ENCODE measurements around the gene ACP5.
A peak's percentile ranks its signal among the peaks of the same experiment; 100 is the strongest.
"Not testable (repeated sequence)": the region's sequence is repeated elsewhere in the genome, so short reads cannot be mapped to it uniquely, and the experiment has no call there.

The ACP5 gene

GRCh38 chr19:11577451-11578257 is at the start of gene ACP5:
Gene ACP5 (minus strand): TSS chr19:11577645. CDS start chr19:11577317, 328 bp downstream.
- Histone ChIP-seq H3K79me2 (ENCODE audit: low read length) (no peaks in the 10 kb centered on the region), H3K4me3 (ENCODE audit: low read length) (no peak within 1 kb of the TSS), H3K4me1 (ENCODE audit: low read length) (peaks cover 27% of the 10 kb centered on the region), H4K20me1 (ENCODE audit: insufficient read depth, low read length) (no peaks in the 10 kb centered on the region), H3K27me3 (ENCODE audit: low read depth, low read length) (peaks cover 18% of the 10 kb centered on the region), H3K27ac (ENCODE audit: low read length) (no peak within 1 kb of the TSS), H3K36me3 (replicated peaks; ENCODE audit: low read depth, low read length) (no peaks in the 10 kb centered on the region), H3K9ac (ENCODE audit: low read length) (no peak within 1 kb of the TSS), H3K9me3 (ENCODE audit: insufficient read depth, low read length) (no peaks in the 10 kb centered on the region), H3K4me2 (ENCODE audit: low read length) (no peak within 1 kb of the TSS), H2AFZ (ENCODE audit: low read depth, low read length) (no peak within 1 kb of the TSS)
- TF ChIP-seq EZH2phosphoT487 (IDR thresholded peaks at IDR 0.05; ENCODE audit: low read depth) (no peak), CTCF (IDR thresholded peaks at IDR 0.05; ENCODE audit: low read depth, low read length) (no peak)

GRCh38 chr19:11626252-11626651 is 48.8 kb upstream of the ACP5 start:
- Histone ChIP-seq H3K4me1 (ENCODE audit: low read length) (peaks cover 29% of the 10 kb centered on the region), H3K27ac (ENCODE audit: low read length) (no peak overlapping the region), H4K20me1 (ENCODE audit: insufficient read depth, low read length) (no peaks in the 10 kb centered on the region), H3K9ac (ENCODE audit: low read length) (no peak overlapping the region), H3K79me2 (ENCODE audit: low read length) (no peaks in the 10 kb centered on the region), H3K27me3 (ENCODE audit: low read depth, low read length) (peaks cover 3% of the 10 kb centered on the region; the same call in 1 of the 2 replicates), H3K36me3 (replicated peaks; ENCODE audit: low read depth, low read length) (no peaks in the 10 kb centered on the region), H3K9me3 (ENCODE audit: insufficient read depth, low read length) (no peaks in the 10 kb centered on the region), H3K4me2 (ENCODE audit: low read length) (peak overlapping the region; percentile 86), H2AFZ (ENCODE audit: low read depth, low read length) (no peak overlapping the region), H3K4me3 (ENCODE audit: low read length) (peak overlapping the region; percentile 43)
- no peak for TF ChIP-seq EZH2phosphoT487 (IDR thresholded peaks at IDR 0.05; ENCODE audit: low read depth)
- TF ChIP-seq CTCF (IDR thresholded peaks at IDR 0.05; ENCODE audit: low read depth, low read length) = no peak

- Histone ChIP-seq H3K4me1 (ENCODE audit: low read length) (peaks cover 29% of the 10 kb centered on the region), H3K27me3 (ENCODE audit: low read depth, low read length) (peaks cover 3% of the 10 kb centered on the region; the same call in 1 of the 2 replicates), H3K9me3 (ENCODE audit: insufficient read depth, low read length) (no peaks in the 10 kb centered on the region), H3K4me3 (ENCODE audit: low read length) (peak overlapping the region; percentile 76), H3K36me3 (replicated peaks; ENCODE audit: low read depth, low read length) (peaks cover 19% of the 10 kb centered on the region), H3K9ac (ENCODE audit: low read length) (peak overlapping the region; percentile 28; the same call in 1 of the 2 replicates), H3K79me2 (ENCODE audit: low read length) (no peaks in the 10 kb centered on the region), H4K20me1 (ENCODE audit: insufficient read depth, low read length) (0 out of 2 replicates have a peak, but pooled peaks cover 3% of the 10 kb centered on the region), H3K4me2 (ENCODE audit: low read length) (peak overlapping the region; percentile 86), H2AFZ (ENCODE audit: low read depth, low read length) (no peak overlapping the region), H3K27ac (ENCODE audit: low read length) (no peak overlapping the region)
- TF ChIP-seq EZH2phosphoT487 (IDR thresholded peaks at IDR 0.05; ENCODE audit: low read depth) (no peak), CTCF (IDR thresholded peaks at IDR 0.05; ENCODE audit: low read depth, low read length) (no peak)
Measured at GRCh38 chr19:11624069-11624463, 46.6 kb upstream of the ACP5 start.

- not testable (repeated sequence) for H4K20me1 ChIP-seq (ENCODE audit: insufficient read depth, low read length); H3K4me3 ChIP-seq (ENCODE audit: low read length)
- peaks cover 29% of the 10 kb centered on the region for H3K4me1 ChIP-seq (ENCODE audit: low read length)
Measured at GRCh38 chr19:11622401-11622800, 45.0 kb upstream of the ACP5 start.

More at GRCh38 chr19:11622401-11622800, 45.0 kb upstream of the ACP5 start:
- peaks cover 36% of the 10 kb centered on the region for H3K36me3 ChIP-seq (replicated peaks; ENCODE audit: low read depth, low read length)
- not testable (repeated sequence) for H3K27ac ChIP-seq (ENCODE audit: low read length); H3K9ac ChIP-seq (ENCODE audit: low read length); H3K9me3 ChIP-seq (ENCODE audit: insufficient read depth, low read length); H2AFZ ChIP-seq (ENCODE audit: low read depth, low read length); H3K79me2 ChIP-seq (ENCODE audit: low read length); H3K27me3 ChIP-seq (ENCODE audit: low read depth, low read length); H3K4me2 ChIP-seq (ENCODE audit: low read length)

Measured in OCI-LY3 (cell line).